Astrocyte (in vitro differentiated cells and primary cell): ENCODE data around the gene NOL11. TPM values are rescaled to one million over a fixed set of nuclear protein-coding genes. Genes with fewer than 3 reads are reported as not detected.

Experiments used
- DNase-seq: peaks from one replicate; pipeline ENCODE4 v3.0.0-alpha.2; 2010; ENCODE audit warnings: low read depth
- FAIRE-seq: peaks from 2 replicates; lab custom pipeline; 2011; peaks lifted over from hg19 to GRCh38; lab: Jason Lieb, UNC
- H2AFZ ChIP-seq: 2 replicates; pipeline ENCODE4 v1.6.0; 2012; ENCODE audit warnings: low read depth, low read length, inconsistent platforms
- H3K27ac ChIP-seq: 2 replicates; pipeline ENCODE4 v1.5.1; 2011; ENCODE audit warnings: low read depth, low read length, inconsistent platforms
- H3K27me3 ChIP-seq: 2 replicates; pipeline ENCODE4 v1.6.0; 2011; ENCODE audit warnings: low read length, inconsistent platforms; ENCODE audit not compliant: insufficient read depth
- H3K36me3 ChIP-seq: 2 replicates; pipeline ENCODE4 v1.5.1; 2011; ENCODE audit warnings: low read length, inconsistent platforms; ENCODE audit not compliant: insufficient read depth
- H3K4me1 ChIP-seq: 2 replicates; pipeline ENCODE4 v1.5.1; 2011; ENCODE audit warnings: low read length, inconsistent platforms; ENCODE audit not compliant: insufficient read depth
- H3K4me2 ChIP-seq: 2 replicates; pipeline ENCODE4 v1.6.0; 2012; ENCODE audit warnings: low read length, inconsistent platforms
- H3K4me3 ChIP-seq: 2 replicates; pipeline ENCODE4 v1.5.1; 2011; ENCODE audit warnings: low read depth, mild to moderate bottlenecking, low read length, inconsistent platforms; ENCODE audit not compliant: insufficient read depth
- H3K79me2 ChIP-seq: 2 replicates; pipeline ENCODE4 v1.6.0; 2012; ENCODE audit warnings: mild to moderate bottlenecking, low read length, inconsistent platforms; ENCODE audit not compliant: insufficient read depth
- H3K9ac ChIP-seq: 2 replicates; pipeline ENCODE4 v1.6.0; 2012; ENCODE audit warnings: mild to moderate bottlenecking, low read length, inconsistent platforms
- H3K9me3 ChIP-seq: 2 replicates; pipeline ENCODE4 v1.5.1; 2012; ENCODE audit warnings: low read depth, mild to moderate bottlenecking, low read length, inconsistent platforms; ENCODE audit not compliant: insufficient read depth
- H4K20me1 ChIP-seq: 2 replicates; pipeline ENCODE4 v1.6.0; 2012; ENCODE audit warnings: low read length, inconsistent platforms; ENCODE audit not compliant: insufficient read depth
- H3K27ac Mint-ChIP-seq: one replicate; pipeline ENCODE4 v1.8.0; 2021; ENCODE audit warnings: mild to moderate bottlenecking, mixed read lengths; ENCODE audit not compliant: unreplicated experiment
- H3K27me3 Mint-ChIP-seq: one replicate; pipeline ENCODE4 v1.8.0; 2021; ENCODE audit warnings: low read depth, mixed read lengths; ENCODE audit not compliant: unreplicated experiment
- H3K36me3 Mint-ChIP-seq: one replicate; pipeline ENCODE4 v1.8.0; 2021; ENCODE audit warnings: low read depth, mixed read lengths; ENCODE audit not compliant: unreplicated experiment
- H3K4me1 Mint-ChIP-seq: one replicate; pipeline ENCODE4 v1.8.0; 2021; ENCODE audit warnings: low read depth, mixed read lengths; ENCODE audit not compliant: unreplicated experiment
- H3K4me3 Mint-ChIP-seq: one replicate; pipeline ENCODE4 v1.8.0; 2021; ENCODE audit warnings: mild to moderate bottlenecking, moderate library complexity, mixed read lengths; ENCODE audit not compliant: unreplicated experiment
- H3K9me3 Mint-ChIP-seq: one replicate; pipeline ENCODE4 v1.8.0; 2021; ENCODE audit warnings: mild to moderate bottlenecking, mixed read lengths; ENCODE audit not compliant: unreplicated experiment
- EZH2 ChIP-seq: IDR thresholded peaks from 2 replicates; pipeline ENCODE4 v1.6.1; 2012; ENCODE audit warnings: mild to moderate bottlenecking, low read length, inconsistent platforms; ENCODE audit not compliant: insufficient read depth
- total RNA-seq: library from RNA; stranded (reverse); gene quantifications from 2 replicates; pipeline ENCODE4 v1.2.1, GENCODE V29; 2021
- TF ChIP-seq, protein P1 (sequence below): IDR thresholded peaks from 2 replicates; pipeline ENCODE4 v1.5.1; 2011; ENCODE audit warnings: low read depth, mild to moderate bottlenecking, inconsistent platforms, low read length, moderate library complexity; ENCODE audit not compliant: insufficient read depth

The NOL11 gene
- total RNA-seq, 1 donor from 2014 or later = 30.3 TPM

DNA sequence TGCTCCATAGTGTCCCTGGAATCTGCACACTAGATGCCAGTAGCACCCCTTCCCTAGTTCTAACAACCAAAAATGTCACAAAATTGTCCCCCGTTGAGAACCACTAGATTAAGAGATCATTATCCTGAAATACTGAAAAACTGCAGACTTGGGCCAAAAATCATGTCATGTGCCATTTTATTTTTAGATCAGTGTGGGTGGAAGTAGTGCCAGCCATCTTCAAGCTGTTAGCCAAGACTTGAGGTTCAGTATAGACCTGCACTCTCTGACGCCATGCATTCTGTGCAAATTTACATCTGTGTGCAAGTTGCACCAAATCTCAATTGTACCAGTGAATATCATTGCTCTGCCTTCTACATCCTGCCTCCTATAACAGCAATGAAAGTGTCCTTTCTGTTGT is 31.5 kb upstream of the NOL11 start:
- Histone ChIP-seq H3K9me3 (no peaks in the 10 kb centered on the region), H3K4me1 (no peaks in the 10 kb centered on the region), H4K20me1 (no peaks in the 10 kb centered on the region), H3K27me3 (no peaks in the 10 kb centered on the region), H3K36me3 (no peaks in the 10 kb centered on the region), H3K9ac (no peak overlapping the region), H3K27ac (no peak overlapping the region), H3K4me3 (no peak overlapping the region), H2AFZ (no peak overlapping the region), H3K4me2 (no peak overlapping the region), H3K79me2 (no peaks in the 10 kb centered on the region)
- H3K4me1 Mint-ChIP-seq = no peaks in the 10 kb centered on the region
- FAIRE-seq (no peak), DNase-seq (no peak)
- peaks cover 3% of the 10 kb centered on the region for H3K36me3 Mint-ChIP-seq
- H3K27ac Mint-ChIP-seq = no peak overlapping the region
- no peak for TF ChIP-seq EZH2
- TF ChIP-seq, protein P1, sequence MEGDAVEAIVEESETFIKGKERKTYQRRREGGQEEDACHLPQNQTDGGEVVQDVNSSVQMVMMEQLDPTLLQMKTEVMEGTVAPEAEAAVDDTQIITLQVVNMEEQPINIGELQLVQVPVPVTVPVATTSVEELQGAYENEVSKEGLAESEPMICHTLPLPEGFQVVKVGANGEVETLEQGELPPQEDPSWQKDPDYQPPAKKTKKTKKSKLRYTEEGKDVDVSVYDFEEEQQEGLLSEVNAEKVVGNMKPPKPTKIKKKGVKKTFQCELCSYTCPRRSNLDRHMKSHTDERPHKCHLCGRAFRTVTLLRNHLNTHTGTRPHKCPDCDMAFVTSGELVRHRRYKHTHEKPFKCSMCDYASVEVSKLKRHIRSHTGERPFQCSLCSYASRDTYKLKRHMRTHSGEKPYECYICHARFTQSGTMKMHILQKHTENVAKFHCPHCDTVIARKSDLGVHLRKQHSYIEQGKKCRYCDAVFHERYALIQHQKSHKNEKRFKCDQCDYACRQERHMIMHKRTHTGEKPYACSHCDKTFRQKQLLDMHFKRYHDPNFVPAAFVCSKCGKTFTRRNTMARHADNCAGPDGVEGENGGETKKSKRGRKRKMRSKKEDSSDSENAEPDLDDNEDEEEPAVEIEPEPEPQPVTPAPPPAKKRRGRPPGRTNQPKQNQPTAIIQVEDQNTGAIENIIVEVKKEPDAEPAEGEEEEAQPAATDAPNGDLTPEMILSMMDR = no peak
- no peaks in the 10 kb centered on the region for H3K9me3 Mint-ChIP-seq
- H3K27me3 Mint-ChIP-seq = no peaks in the 10 kb centered on the region
- no peak overlapping the region for H3K4me3 Mint-ChIP-seq

DNA sequence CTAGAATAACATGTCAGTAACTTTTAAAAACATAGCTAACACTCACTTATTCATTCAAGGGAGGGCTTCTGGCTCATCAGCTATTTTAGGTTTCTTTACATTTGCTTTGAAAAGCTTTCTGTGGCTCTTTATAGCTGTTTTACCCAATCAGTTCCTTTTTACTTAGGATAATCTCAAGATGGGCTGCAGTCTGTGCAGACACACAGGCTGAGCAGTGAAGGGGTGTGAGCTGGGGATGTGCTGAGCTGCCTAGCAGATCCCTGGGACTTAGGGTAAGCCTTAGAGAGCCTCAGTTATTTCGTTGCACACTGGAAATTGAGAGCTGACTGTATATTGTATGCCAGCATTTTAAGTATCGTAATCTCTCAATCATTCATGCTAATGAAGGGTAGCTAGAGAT is 30.2 kb upstream of the NOL11 start:
- Histone ChIP-seq H3K9ac (no peak overlapping the region), H4K20me1 (no peaks in the 10 kb centered on the region), H3K4me2 (no peak overlapping the region), H3K27ac (no peak overlapping the region), H2AFZ (no peak overlapping the region), H3K79me2 (no peaks in the 10 kb centered on the region), H3K4me1 (no peaks in the 10 kb centered on the region), H3K4me3 (no peak overlapping the region), H3K36me3 (no peaks in the 10 kb centered on the region), H3K9me3 (no peaks in the 10 kb centered on the region), H3K27me3 (no peaks in the 10 kb centered on the region)
- H3K27me3 Mint-ChIP-seq = no peaks in the 10 kb centered on the region
- H3K27ac Mint-ChIP-seq = no peak overlapping the region
- no peaks in the 10 kb centered on the region for H3K9me3 Mint-ChIP-seq
- no peaks in the 10 kb centered on the region for H3K4me1 Mint-ChIP-seq
- no peak overlapping the region for H3K4me3 Mint-ChIP-seq
- H3K36me3 Mint-ChIP-seq = peaks cover 4% of the 10 kb centered on the region
- no peak for TF ChIP-seq EZH2
- TF ChIP-seq, protein P1 = no peak
- FAIRE-seq (no peak), DNase-seq (no peak)

DNA sequence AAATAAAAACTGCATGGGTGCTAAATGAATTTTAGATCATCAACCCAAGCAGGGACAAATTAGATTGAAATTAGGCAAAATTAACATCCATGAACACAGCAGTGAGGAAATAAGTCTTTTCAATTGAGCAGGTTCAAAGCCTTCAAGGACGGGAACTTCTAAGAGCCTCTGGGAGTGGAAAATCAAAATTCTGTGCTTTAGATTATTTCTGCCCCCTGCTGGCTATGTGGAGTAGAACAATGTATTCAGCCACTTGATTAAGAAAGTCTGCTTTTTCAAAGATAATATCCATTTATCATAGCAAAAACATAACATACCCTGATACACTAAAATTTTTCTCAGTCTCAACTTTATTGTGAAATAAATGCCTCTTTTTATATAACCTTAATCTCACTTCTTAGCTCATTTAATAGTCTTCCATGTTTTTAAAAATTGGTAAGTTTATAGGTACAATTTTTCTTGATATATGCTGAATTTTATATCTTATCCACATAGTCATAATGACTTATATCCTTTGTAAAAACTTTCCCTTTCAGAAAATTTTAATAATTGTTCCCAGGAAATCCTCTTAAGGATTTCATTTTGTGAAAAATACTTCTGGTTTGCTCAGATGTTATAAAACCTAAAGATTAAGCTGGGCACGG is 28.1 kb upstream of the NOL11 start:
- Histone ChIP-seq H3K79me2 (no peaks in the 10 kb centered on the region), H3K4me1 (no peaks in the 10 kb centered on the region), H3K9ac (no peak overlapping the region), H4K20me1 (no peaks in the 10 kb centered on the region), H3K27ac (no peak overlapping the region), H2AFZ (no peak overlapping the region), H3K36me3 (no peaks in the 10 kb centered on the region), H3K4me2 (no peak overlapping the region), H3K27me3 (no peaks in the 10 kb centered on the region), H3K9me3 (no peaks in the 10 kb centered on the region), H3K4me3 (no peak overlapping the region)
- Mint-ChIP-seq H3K9me3 (no peaks in the 10 kb centered on the region), H3K27ac (no peak overlapping the region), H3K4me3 (no peak overlapping the region), H3K27me3 (no peaks in the 10 kb centered on the region), H3K4me1 (no peaks in the 10 kb centered on the region), H3K36me3 (peaks cover 7% of the 10 kb centered on the region)
- DNase-seq = peak; percentile 48
- no peak for TF ChIP-seq EZH2
- TF ChIP-seq, protein P1 = peak; percentile 85
- peak; percentile 17 for FAIRE-seq
